Measurements from ENCODE around the gene SAT2.
"Not testable (repeated sequence)": the region's sequence is repeated elsewhere in the genome, so short reads cannot be mapped to it uniquely, and the experiment has no call there.

- TF ChIP-seq, protein P1, sequence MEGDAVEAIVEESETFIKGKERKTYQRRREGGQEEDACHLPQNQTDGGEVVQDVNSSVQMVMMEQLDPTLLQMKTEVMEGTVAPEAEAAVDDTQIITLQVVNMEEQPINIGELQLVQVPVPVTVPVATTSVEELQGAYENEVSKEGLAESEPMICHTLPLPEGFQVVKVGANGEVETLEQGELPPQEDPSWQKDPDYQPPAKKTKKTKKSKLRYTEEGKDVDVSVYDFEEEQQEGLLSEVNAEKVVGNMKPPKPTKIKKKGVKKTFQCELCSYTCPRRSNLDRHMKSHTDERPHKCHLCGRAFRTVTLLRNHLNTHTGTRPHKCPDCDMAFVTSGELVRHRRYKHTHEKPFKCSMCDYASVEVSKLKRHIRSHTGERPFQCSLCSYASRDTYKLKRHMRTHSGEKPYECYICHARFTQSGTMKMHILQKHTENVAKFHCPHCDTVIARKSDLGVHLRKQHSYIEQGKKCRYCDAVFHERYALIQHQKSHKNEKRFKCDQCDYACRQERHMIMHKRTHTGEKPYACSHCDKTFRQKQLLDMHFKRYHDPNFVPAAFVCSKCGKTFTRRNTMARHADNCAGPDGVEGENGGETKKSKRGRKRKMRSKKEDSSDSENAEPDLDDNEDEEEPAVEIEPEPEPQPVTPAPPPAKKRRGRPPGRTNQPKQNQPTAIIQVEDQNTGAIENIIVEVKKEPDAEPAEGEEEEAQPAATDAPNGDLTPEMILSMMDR (optimal IDR thresholded peaks at IDR 0.05 in 1 of 3, IDR thresholded peaks at IDR 0.05 in 1 of 3, conservative IDR thresholded peaks at IDR 0.05 in 1 of 3; ENCODE audit: extremely low read depth in 1 of 3, insufficient read depth in 2 of 3, low read length in 3 of 3): not testable (repeated sequence)
- not testable (repeated sequence) for TF ChIP-seq EZH2 (IDR thresholded peaks at IDR 0.05; ENCODE audit: low read length)
These were observed 30.1 kb downstream of the SAT2 start for GRCh38 chr17:7597561-7597960.

All from keratinocyte (primary cell).